Fibroblast of lung (primary cell): Measurements from ENCODE around the gene PGF.

ENCODE experiments used
- EZH2 ChIP-seq: IDR thresholded peaks from 2 replicates; pipeline ENCODE4 v1.5.1; 2012; ENCODE audit warnings: low read length, control low read depth, mild to moderate bottlenecking; ENCODE audit errors: missing control alignments
- TF ChIP-seq, protein P1 (sequence below), 2 donors: IDR thresholded peaks in 1 of 2; conservative IDR thresholded peaks in 1 of 2; 1 replicate in 1 of 2; 2 replicates in 1 of 2; pipeline ENCODE4 v1.5.1; 2011 to 2012; ENCODE audit warnings: low read length in 2 of 2, control low read depth in 1 of 2, inconsistent platforms in 1 of 2, low read depth in 1 of 2, mild to moderate bottlenecking in 1 of 2

DNA sequence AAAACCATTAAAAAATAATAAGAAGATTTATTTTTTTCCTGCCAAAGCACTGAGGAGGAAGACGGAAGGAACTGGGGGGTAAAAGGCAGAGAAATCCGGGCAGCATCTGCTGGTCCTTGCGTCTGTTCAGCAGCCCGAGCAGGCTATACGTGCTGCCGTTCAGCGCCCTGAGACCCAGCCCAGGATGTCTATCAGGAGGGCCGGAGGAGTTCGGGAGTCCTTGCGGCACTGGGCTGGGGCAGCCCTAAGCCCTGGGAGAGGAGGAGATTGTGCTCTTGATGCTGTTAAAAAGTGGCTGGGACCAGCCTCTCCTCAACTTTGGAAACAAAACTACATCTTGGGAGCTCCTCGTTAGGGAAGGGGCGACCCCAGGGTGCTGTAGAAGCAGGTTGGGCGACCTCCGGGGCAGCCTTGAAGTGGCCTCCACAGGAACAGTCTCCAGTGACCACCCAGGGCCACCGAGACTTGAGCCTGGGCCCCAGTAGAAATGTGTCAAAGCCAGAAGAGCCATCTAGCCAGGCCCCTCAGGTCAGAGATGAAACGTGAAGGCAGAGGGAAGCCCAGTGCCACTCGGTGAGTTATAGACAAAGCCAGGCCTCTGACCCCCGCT lies 14.3 kb downstream of the PGF start:
- TF ChIP-seq, protein P1, sequence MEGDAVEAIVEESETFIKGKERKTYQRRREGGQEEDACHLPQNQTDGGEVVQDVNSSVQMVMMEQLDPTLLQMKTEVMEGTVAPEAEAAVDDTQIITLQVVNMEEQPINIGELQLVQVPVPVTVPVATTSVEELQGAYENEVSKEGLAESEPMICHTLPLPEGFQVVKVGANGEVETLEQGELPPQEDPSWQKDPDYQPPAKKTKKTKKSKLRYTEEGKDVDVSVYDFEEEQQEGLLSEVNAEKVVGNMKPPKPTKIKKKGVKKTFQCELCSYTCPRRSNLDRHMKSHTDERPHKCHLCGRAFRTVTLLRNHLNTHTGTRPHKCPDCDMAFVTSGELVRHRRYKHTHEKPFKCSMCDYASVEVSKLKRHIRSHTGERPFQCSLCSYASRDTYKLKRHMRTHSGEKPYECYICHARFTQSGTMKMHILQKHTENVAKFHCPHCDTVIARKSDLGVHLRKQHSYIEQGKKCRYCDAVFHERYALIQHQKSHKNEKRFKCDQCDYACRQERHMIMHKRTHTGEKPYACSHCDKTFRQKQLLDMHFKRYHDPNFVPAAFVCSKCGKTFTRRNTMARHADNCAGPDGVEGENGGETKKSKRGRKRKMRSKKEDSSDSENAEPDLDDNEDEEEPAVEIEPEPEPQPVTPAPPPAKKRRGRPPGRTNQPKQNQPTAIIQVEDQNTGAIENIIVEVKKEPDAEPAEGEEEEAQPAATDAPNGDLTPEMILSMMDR (conservative IDR thresholded peaks at IDR 0.05 in 1 of 2, IDR thresholded peaks at IDR 0.05 in 1 of 2; ENCODE audit: low read depth in 1 of 2, low read length in 2 of 2): no peak
- no peak for TF ChIP-seq EZH2
